Fibroblast of villous mesenchyme (primary cell): ENCODE results near the gene BMP7. TPM values are rescaled to one million over a fixed set of nuclear protein-coding genes. Genes with fewer than 3 reads are reported as not detected.
A peak's percentile ranks its signal among the peaks of the same experiment; 100 is the strongest.

Source experiments
- DNase-seq: peaks from one replicate; pipeline ENCODE4 v3.0.0-alpha.2; 2010; ENCODE audit warnings: low read depth
- H3K4me3 ChIP-seq: 2 replicates; pipeline ENCODE4 v1.5.1; 2011; ENCODE audit warnings: low read depth, mild to moderate bottlenecking, low read length
- CTCF ChIP-seq: IDR thresholded peaks from 2 replicates; pipeline ENCODE4 v1.5.1; 2012; ENCODE audit warnings: low read depth, mild to moderate bottlenecking, low read length; ENCODE audit not compliant: insufficient read depth
- total RNA-seq: library from RNA; depleted of rRNA; stranded (reverse); fragments of >200 nt; gene quantifications from 2 replicates; pipeline ENCODE4 v1.2.3, GENCODE V29; 2012

Gene BMP7
- total RNA-seq, 1 donor = not detected

- no peak for TF ChIP-seq CTCF
- H3K4me3 ChIP-seq = no peak overlapping the region
- no peak for DNase-seq
Observed at GRCh38 chr20:57262301-57262700, 4.1 kb downstream of the BMP7 start.

- no peak overlapping the region for H3K4me3 ChIP-seq
- no peak for TF ChIP-seq CTCF
- no peak for DNase-seq
Observed at GRCh38 chr20:57261457-57262251, 4.8 kb downstream of the BMP7 start.

GRCh38 chr20:57260934-57261333 lies 5.5 kb downstream of the BMP7 start:
- DNase-seq = peak; percentile 10
- H3K4me3 ChIP-seq = no peak overlapping the region
- TF ChIP-seq CTCF = no peak

- H3K4me3 ChIP-seq = no peak overlapping the region
- TF ChIP-seq CTCF = no peak
- no peak for DNase-seq
Observed at GRCh38 chr20:57259938-57260921, 6.2 kb downstream of the BMP7 start.

GRCh38 chr20:57259121-57259937 lies 7.1 kb downstream of the BMP7 start:
- no peak for TF ChIP-seq CTCF
- no peak overlapping the region for H3K4me3 ChIP-seq
- no peak for DNase-seq

- DNase-seq = no peak
- TF ChIP-seq CTCF = no peak
- H3K4me3 ChIP-seq = no peak overlapping the region
Observed at GRCh38 chr20:57257701-57258453, 8.6 kb downstream of the BMP7 start.
